ENCODE measurements around the gene VCAN.
A peak's percentile ranks its signal among the peaks of the same experiment; 100 is the strongest.

Gene VCAN

GRCh38 chr5:83562791-83563557 lies 91.4 kb downstream of the VCAN start:
- Mint-ChIP-seq H3K4me1 (peaks cover 77% of the 10 kb centered on the region), H3K36me3 (ENCODE audit: low read depth) (peaks cover 85% of the 10 kb centered on the region), H3K27me3 (ENCODE audit: low read depth) (no peaks in the 10 kb centered on the region), H3K27ac (peak overlapping the region; percentile 82 to 92 (median 82)), H3K9me3 (no peaks in the 10 kb centered on the region), H3K4me3 (peak overlapping the region in 1 of 3 experiments; percentile 34)
- no peak for TF ChIP-seq CTCF (IDR thresholded peaks at IDR 0.05; ENCODE audit: unreplicated experiment in 3 of 3)

- Mint-ChIP-seq H3K36me3 (ENCODE audit: low read depth) (peaks cover 86% of the 10 kb centered on the region), H3K4me1 (peaks cover 73% of the 10 kb centered on the region)
These were observed 92.1 kb downstream of the VCAN start for GRCh38 chr5:83563631-83564030.

GRCh38 chr5:83564069-83564749 lies 92.7 kb downstream of the VCAN start:
- Mint-ChIP-seq H3K4me3 (no peak overlapping the region), H3K27ac (peak overlapping the region; percentile 33 to 92 (median 84)), H3K27me3 (ENCODE audit: low read depth) (no peaks in the 10 kb centered on the region), H3K36me3 (ENCODE audit: low read depth) (peaks cover 86% of the 10 kb centered on the region), H3K9me3 (no peaks in the 10 kb centered on the region), H3K4me1 (peaks cover 70% of the 10 kb centered on the region)
- peak; percentile 64 to 79 (median 70) for TF ChIP-seq CTCF (IDR thresholded peaks at IDR 0.05; ENCODE audit: unreplicated experiment in 3 of 3)

More at GRCh38 chr5:83563631-83564030, 92.1 kb downstream of the VCAN start:
- no peak for TF ChIP-seq CTCF (IDR thresholded peaks at IDR 0.05; ENCODE audit: unreplicated experiment in 3 of 3)
- H3K9me3 Mint-ChIP-seq, result no peaks in the 10 kb centered on the region
- H3K4me3 Mint-ChIP-seq, result no peak overlapping the region
- no peaks in the 10 kb centered on the region for H3K27me3 Mint-ChIP-seq (ENCODE audit: low read depth)
- peak overlapping the region; percentile 33 to 92 (median 84) for H3K27ac Mint-ChIP-seq

- Mint-ChIP-seq H3K9me3 (no peaks in the 10 kb centered on the region), H3K27ac (peak overlapping the region; percentile 45 to 59 (median 55)), H3K4me3 (no peak overlapping the region), H3K27me3 (ENCODE audit: low read depth) (no peaks in the 10 kb centered on the region), H3K4me1 (peaks cover 41% of the 10 kb centered on the region), H3K36me3 (ENCODE audit: low read depth) (peaks cover 84% of the 10 kb centered on the region)
- no peak for TF ChIP-seq CTCF (IDR thresholded peaks at IDR 0.05; ENCODE audit: unreplicated experiment in 3 of 3)
These were observed 96.2 kb downstream of the VCAN start for GRCh38 chr5:83567741-83568140.

- no peak for TF ChIP-seq CTCF (IDR thresholded peaks at IDR 0.05; ENCODE audit: unreplicated experiment in 3 of 3)
- H3K9me3 Mint-ChIP-seq, result no peaks in the 10 kb centered on the region
- peak overlapping the region; percentile 45 to 59 (median 55) for H3K27ac Mint-ChIP-seq
- H3K27me3 Mint-ChIP-seq (ENCODE audit: low read depth), result no peaks in the 10 kb centered on the region
- no peak overlapping the region for H3K4me3 Mint-ChIP-seq
- peaks cover 36% of the 10 kb centered on the region for H3K4me1 Mint-ChIP-seq
- peaks cover 81% of the 10 kb centered on the region for H3K36me3 Mint-ChIP-seq (ENCODE audit: low read depth)
These were observed 96.6 kb downstream of the VCAN start for GRCh38 chr5:83568186-83568585.
